WTC11 (cell line): ENCODE results near the gene EPDR1. TPM values are rescaled to one million over a fixed set of nuclear protein-coding genes. Genes with fewer than 3 reads are reported as not detected.

ENCODE experiments used
- ATAC-seq: fragments of 200-7000 bp; cut with Tn5 transposase; 2 replicates; pipeline ENCODE4 v1.10.0; 2021; ENCODE audit warnings: mild to moderate bottlenecking, moderate library complexity
- CTCF ChIA-PET: fragments of 300-600 bp; sonication (Branson Sonifier 250); formaldehyde crosslinking; loops from one replicate; lab custom pipeline; 2021; ENCODE audit warnings: antibody characterized with exemption; lab: Charles Lee
- POLR2A ChIA-PET: fragments of 350-600 bp; sonication (Branson Sonifier 250); formaldehyde crosslinking; loops from one replicate; lab custom pipeline; 2021; ENCODE audit warnings: antibody characterized with exemption; lab: Charles Lee
- DNase-seq: peaks from one replicate; pipeline ENCODE4 v3.0.0; 2021; ENCODE audit warnings: low spot score
- H3K27ac Mint-ChIP-seq: 2 replicates; pipeline ENCODE4 v1.8.0; 2021; ENCODE audit warnings: mixed read lengths
- H3K27me3 Mint-ChIP-seq: 2 replicates; pipeline ENCODE4 v1.8.0; 2021; ENCODE audit warnings: low read depth, mild to moderate bottlenecking, moderate library complexity, mixed read lengths
- H3K36me3 Mint-ChIP-seq: 2 replicates; pipeline ENCODE4 v1.8.0; 2021; ENCODE audit warnings: mixed read lengths
- H3K4me1 Mint-ChIP-seq: 2 replicates; pipeline ENCODE4 v1.8.0; 2022; ENCODE audit warnings: mixed read lengths
- H3K4me3 Mint-ChIP-seq: 2 replicates; pipeline ENCODE4 v1.8.0; 2021; ENCODE audit warnings: mild to moderate bottlenecking, moderate library complexity, mixed read lengths
- H3K9me3 Mint-ChIP-seq: 2 replicates; pipeline ENCODE4 v1.8.0; 2021; ENCODE audit warnings: mixed read lengths
- CBFB ChIP-seq: sonication (generic); formaldehyde crosslinking; IDR thresholded peaks from 2 replicates; pipeline ENCODE4 v1.8.1; 2022; ENCODE audit warnings: mild to moderate bottlenecking, low read depth, missing genetic modification reagents
- E2F1 ChIP-seq: sonication (generic); formaldehyde crosslinking; IDR thresholded peaks from 2 replicates; pipeline ENCODE4 v1.8.0; 2022; ENCODE audit warnings: mild to moderate bottlenecking, missing genetic modification reagents
- ETV6 ChIP-seq: sonication (generic); formaldehyde crosslinking; IDR thresholded peaks from 2 replicates; pipeline ENCODE4 v1.8.1; 2022; ENCODE audit warnings: mild to moderate bottlenecking, missing genetic modification reagents
- FOXP4 ChIP-seq: sonication (generic); formaldehyde crosslinking; IDR thresholded peaks from 2 replicates; pipeline ENCODE4 v1.8.0; 2022; ENCODE audit warnings: mild to moderate bottlenecking, missing genetic modification reagents
- MYBL2 ChIP-seq: sonication (generic); formaldehyde crosslinking; IDR thresholded peaks from 2 replicates; pipeline ENCODE4 v1.8.1; 2023; ENCODE audit warnings: mild to moderate bottlenecking, moderate library complexity, missing genetic modification reagents
- NR1H2 ChIP-seq: sonication (generic); formaldehyde crosslinking; IDR thresholded peaks from 2 replicates; pipeline ENCODE4 v1.9.0; 2021; ENCODE audit warnings: mild to moderate bottlenecking, moderate library complexity, missing genetic modification reagents
- NR2C2 ChIP-seq: sonication (generic); formaldehyde crosslinking; IDR thresholded peaks from 2 replicates; pipeline ENCODE4 v1.8.0; 2022; ENCODE audit warnings: mild to moderate bottlenecking, missing genetic modification reagents
- NR3C1 ChIP-seq: sonication (generic); formaldehyde crosslinking; conservative IDR thresholded peaks from 2 replicates; pipeline ENCODE4 v1.8.1; 2023; ENCODE audit warnings: low read depth, mild to moderate bottlenecking, missing genetic modification reagents
- PREB ChIP-seq: sonication (generic); formaldehyde crosslinking; IDR thresholded peaks from 2 replicates; pipeline ENCODE4 v1.8.1; 2022; ENCODE audit warnings: mild to moderate bottlenecking, missing genetic modification reagents, moderate library complexity, borderline replicate concordance
- RELA ChIP-seq: sonication (generic); formaldehyde crosslinking; IDR thresholded peaks from 2 replicates; pipeline ENCODE4 v1.8.1; 2022; ENCODE audit warnings: missing genetic modification reagents, mild to moderate bottlenecking, borderline replicate concordance
- STAT6 ChIP-seq: sonication (generic); formaldehyde crosslinking; conservative IDR thresholded peaks from 2 replicates; pipeline ENCODE4 v1.8.1; 2023; ENCODE audit warnings: mild to moderate bottlenecking, low read depth, missing genetic modification reagents, moderate library complexity
- ZNF219 ChIP-seq: sonication (generic); formaldehyde crosslinking; IDR thresholded peaks from 2 replicates; pipeline ENCODE4 v1.8.0; 2023; ENCODE audit warnings: missing genetic modification reagents, mild to moderate bottlenecking, borderline replicate concordance
- ZNF281 ChIP-seq: sonication (generic); formaldehyde crosslinking; IDR thresholded peaks from 2 replicates; pipeline ENCODE4 v1.8.0; 2023; ENCODE audit warnings: mild to moderate bottlenecking, missing genetic modification reagents
- total RNA-seq: library from RNA; stranded (reverse); gene quantifications from 3 replicates; pipeline ENCODE4 v1.2.3, GENCODE V29; 2021
- TF ChIP-seq, protein P1 (sequence below): fragments of 200-600 bp; IDR thresholded peaks from 2 replicates; pipeline ENCODE4 v1.8.0; 2022; ENCODE audit warnings: antibody characterized with exemption
- TF ChIP-seq, protein P2 (sequence below): sonication (generic); formaldehyde crosslinking; IDR thresholded peaks from 2 replicates; pipeline ENCODE4 v1.8.1; 2023; ENCODE audit warnings: mild to moderate bottlenecking, missing genetic modification reagents
- TF ChIP-seq, protein P3 (sequence below): sonication (generic); formaldehyde crosslinking; conservative IDR thresholded peaks from 2 replicates; pipeline ENCODE4 v1.8.1; 2022; ENCODE audit warnings: mild to moderate bottlenecking, missing genetic modification reagents

Gene EPDR1
- total RNA-seq, 1 experiment from 2014 or later, result 7.4 TPM

DNA sequence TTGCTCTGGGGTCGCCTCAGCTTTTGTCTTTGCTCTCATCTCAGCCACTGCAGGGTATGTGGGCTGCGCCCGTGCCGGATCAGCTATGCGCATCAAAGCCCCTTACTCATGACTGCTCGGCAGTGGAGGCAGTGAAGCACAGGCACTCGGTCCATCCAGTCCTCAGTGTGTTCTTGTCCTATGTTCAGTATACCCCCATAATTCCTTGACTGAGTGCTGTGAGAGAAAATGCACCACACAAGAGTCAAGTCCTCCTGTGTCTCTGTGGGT is 27.4 kb downstream of the EPDR1 start:
- DNase-seq (no peak), ATAC-seq (no peak)
- no peak overlapping the region for H3K27ac Mint-ChIP-seq
- TF ChIP-seq CBFB (CRISPR knock-in tag) (no peak), NR3C1 (CRISPR knock-in tag) (no peak), ZNF281 (CRISPR knock-in tag) (no peak), PREB (CRISPR knock-in tag) (no peak), NR2C2 (CRISPR knock-in tag) (no peak), MYBL2 (CRISPR knock-in tag) (no peak), STAT6 (CRISPR knock-in tag) (no peak), E2F1 (CRISPR knock-in tag) (no peak), NR1H2 (CRISPR knock-in tag) (no peak), RELA (CRISPR knock-in tag) (no peak), ZNF219 (no peak), FOXP4 (CRISPR knock-in tag) (no peak), ETV6 (CRISPR knock-in tag) (no peak)
- TF ChIP-seq, protein P1, sequence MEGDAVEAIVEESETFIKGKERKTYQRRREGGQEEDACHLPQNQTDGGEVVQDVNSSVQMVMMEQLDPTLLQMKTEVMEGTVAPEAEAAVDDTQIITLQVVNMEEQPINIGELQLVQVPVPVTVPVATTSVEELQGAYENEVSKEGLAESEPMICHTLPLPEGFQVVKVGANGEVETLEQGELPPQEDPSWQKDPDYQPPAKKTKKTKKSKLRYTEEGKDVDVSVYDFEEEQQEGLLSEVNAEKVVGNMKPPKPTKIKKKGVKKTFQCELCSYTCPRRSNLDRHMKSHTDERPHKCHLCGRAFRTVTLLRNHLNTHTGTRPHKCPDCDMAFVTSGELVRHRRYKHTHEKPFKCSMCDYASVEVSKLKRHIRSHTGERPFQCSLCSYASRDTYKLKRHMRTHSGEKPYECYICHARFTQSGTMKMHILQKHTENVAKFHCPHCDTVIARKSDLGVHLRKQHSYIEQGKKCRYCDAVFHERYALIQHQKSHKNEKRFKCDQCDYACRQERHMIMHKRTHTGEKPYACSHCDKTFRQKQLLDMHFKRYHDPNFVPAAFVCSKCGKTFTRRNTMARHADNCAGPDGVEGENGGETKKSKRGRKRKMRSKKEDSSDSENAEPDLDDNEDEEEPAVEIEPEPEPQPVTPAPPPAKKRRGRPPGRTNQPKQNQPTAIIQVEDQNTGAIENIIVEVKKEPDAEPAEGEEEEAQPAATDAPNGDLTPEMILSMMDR, result no peak
- TF ChIP-seq, protein P2, sequence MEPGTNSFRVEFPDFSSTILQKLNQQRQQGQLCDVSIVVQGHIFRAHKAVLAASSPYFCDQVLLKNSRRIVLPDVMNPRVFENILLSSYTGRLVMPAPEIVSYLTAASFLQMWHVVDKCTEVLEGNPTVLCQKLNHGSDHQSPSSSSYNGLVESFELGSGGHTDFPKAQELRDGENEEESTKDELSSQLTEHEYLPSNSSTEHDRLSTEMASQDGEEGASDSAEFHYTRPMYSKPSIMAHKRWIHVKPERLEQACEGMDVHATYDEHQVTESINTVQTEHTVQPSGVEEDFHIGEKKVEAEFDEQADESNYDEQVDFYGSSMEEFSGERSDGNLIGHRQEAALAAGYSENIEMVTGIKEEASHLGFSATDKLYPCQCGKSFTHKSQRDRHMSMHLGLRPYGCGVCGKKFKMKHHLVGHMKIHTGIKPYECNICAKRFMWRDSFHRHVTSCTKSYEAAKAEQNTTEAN (CRISPR knock-in tag), result no peak
- TF ChIP-seq, protein P3, sequence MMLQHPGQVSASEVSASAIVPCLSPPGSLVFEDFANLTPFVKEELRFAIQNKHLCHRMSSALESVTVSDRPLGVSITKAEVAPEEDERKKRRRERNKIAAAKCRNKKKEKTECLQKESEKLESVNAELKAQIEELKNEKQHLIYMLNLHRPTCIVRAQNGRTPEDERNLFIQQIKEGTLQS (CRISPR knock-in tag), result no peak
- no peaks in the 10 kb centered on the region for H3K27me3 Mint-ChIP-seq
- peaks cover 4% of the 10 kb centered on the region for H3K9me3 Mint-ChIP-seq
- H3K36me3 Mint-ChIP-seq, result no peaks in the 10 kb centered on the region
- no peak overlapping the region for H3K4me3 Mint-ChIP-seq
- ChIA-PET CTCF (interaction anchor here (1.1 to 2.0 kb wide), 3 partner anchors 30 to 268 kb away, joined by 3 to 8 read pairs (median 4); partner anchors contain the start of gene SFRP4), POLR2A (no interaction called here)
- peaks cover 9% of the 10 kb centered on the region for H3K4me1 Mint-ChIP-seq
